Measurements from ENCODE around the gene PPP1R2. TPM values are rescaled to one million over a fixed set of nuclear protein-coding genes. Genes with fewer than 3 reads are reported as not detected.

Gene PPP1R2
- total and polyA plus RNA-seq, 2 donors (not counting 3 experiments of a cell fraction or from before 2014, with no cell fraction given): 19.9 to 37.3 TPM

GRCh38 chr3:195563317-195563716, 20.2 kb upstream of the PPP1R2 start:
- no peaks in the 10 kb centered on the region for H3K9me1 ChIP-seq (replicated peaks; ENCODE audit: control insufficient read depth, extremely low read depth, insufficient read depth, low read length)
- peaks cover 9% of the 10 kb centered on the region in 2 experiments for H3K27me3 ChIP-seq (ENCODE audit: control insufficient read depth in 2 of 2, insufficient read depth in 2 of 2, low read length in 2 of 2)
- no peaks in the 10 kb centered on the region for H3K79me2 ChIP-seq (ENCODE audit: control insufficient read depth, insufficient read depth, low read length)
- no peak for DNase-seq (ENCODE audit: low read depth, low spot score)
- intact Hi-C loops (cut with micrococcal nuclease) (no loop called here), dilution Hi-C loops (cut with MboI; ENCODE audit: extremely low pct_ligation_motif_present, low sequenced_read_pairs) (no loop called here)
- no peak overlapping the region for H3K9ac ChIP-seq (replicated peaks; ENCODE audit: extremely low read depth, insufficient read depth, low read length)
- no peaks in the 10 kb centered on the region for H3K9me3 ChIP-seq (replicated peaks; ENCODE audit: control insufficient read depth, insufficient read depth, low read length)
- POLR2A ChIA-PET: no interaction called here
- no peaks in the 10 kb centered on the region for H3K4me1 ChIP-seq (ENCODE audit: control insufficient read depth, extremely low read depth, insufficient read depth, low read length)
- no peak overlapping the region for H3K4me3 ChIP-seq (replicated peaks in 1 of 3; ENCODE audit: insufficient read depth in 1 of 3, low read depth in 1 of 3, low read length in 3 of 3)
- H3K27ac ChIP-seq (ENCODE audit: insufficient read depth, low read depth, low read length): no peak overlapping the region
- H2AFZ ChIP-seq (ENCODE audit: low read depth, low read length): no peak overlapping the region
- H3K36me3 ChIP-seq (ENCODE audit: control insufficient read depth in 2 of 2, extremely low read depth in 1 of 2, insufficient read depth in 2 of 2, low read length in 2 of 2): no peaks in the 10 kb centered on the region
- FAIRE-seq: no peak
- CTCF ChIA-PET: no interaction called here
- TF ChIP-seq, protein P1, sequence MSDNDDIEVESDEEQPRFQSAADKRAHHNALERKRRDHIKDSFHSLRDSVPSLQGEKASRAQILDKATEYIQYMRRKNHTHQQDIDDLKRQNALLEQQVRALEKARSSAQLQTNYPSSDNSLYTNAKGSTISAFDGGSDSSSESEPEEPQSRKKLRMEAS (IDR thresholded peaks at IDR 0.05; ENCODE audit: insufficient read depth, insufficient read length): no peak
- no peak for TF ChIP-seq EZH2 (IDR thresholded peaks at IDR 0.05; ENCODE audit: borderline replicate concordance, low read depth, low read length, severe bottlenecking)
- TF ChIP-seq FOS (IDR thresholded peaks at IDR 0.05; ENCODE audit: borderline replicate concordance, insufficient read depth, low read length): no peak
- TF ChIP-seq POLR2AphosphoS5 (IDR thresholded peaks at IDR 0.05; ENCODE audit: insufficient read depth, low read depth, low read length): no peak
- no peak for TF ChIP-seq JUN (IDR thresholded peaks at IDR 0.05; ENCODE audit: borderline replicate concordance, insufficient read depth, insufficient read length, low read depth)
- BruUV-seq (replicated peaks): no TSS peak
- no peaks in the 10 kb centered on the region for H4K20me1 ChIP-seq (replicated peaks; ENCODE audit: control insufficient read depth, extremely low read depth, insufficient read depth, low read length)
- no peak overlapping the region for H3K4me2 ChIP-seq (ENCODE audit: insufficient read depth, low read length)

GRCh38 chr3:195559723-195560409, 16.7 kb upstream of the PPP1R2 start:
- no peak for FAIRE-seq
- Histone ChIP-seq H3K36me3 (ENCODE audit: control insufficient read depth in 2 of 2, extremely low read depth in 1 of 2, insufficient read depth in 2 of 2, low read length in 2 of 2) (no peaks in the 10 kb centered on the region), H3K4me3 (replicated peaks in 1 of 3; ENCODE audit: insufficient read depth in 1 of 3, low read depth in 1 of 3, low read length in 3 of 3) (no peak overlapping the region), H3K9me3 (replicated peaks; ENCODE audit: control insufficient read depth, insufficient read depth, low read length) (no peaks in the 10 kb centered on the region), H3K79me2 (ENCODE audit: control insufficient read depth, insufficient read depth, low read length) (no peaks in the 10 kb centered on the region), H3K4me2 (ENCODE audit: insufficient read depth, low read length) (no peak overlapping the region), H3K27me3 (ENCODE audit: control insufficient read depth in 2 of 2, insufficient read depth in 2 of 2, low read length in 2 of 2) (peaks cover 2 to 21% of the 10 kb centered on the region in 2 experiments), H3K4me1 (ENCODE audit: control insufficient read depth, extremely low read depth, insufficient read depth, low read length) (no peaks in the 10 kb centered on the region), H3K9me1 (replicated peaks; ENCODE audit: control insufficient read depth, extremely low read depth, insufficient read depth, low read length) (no peaks in the 10 kb centered on the region), H2AFZ (ENCODE audit: low read depth, low read length) (no peak overlapping the region), H4K20me1 (replicated peaks; ENCODE audit: control insufficient read depth, extremely low read depth, insufficient read depth, low read length) (no peaks in the 10 kb centered on the region), H3K27ac (ENCODE audit: insufficient read depth, low read depth, low read length) (no peak overlapping the region), H3K9ac (replicated peaks; ENCODE audit: extremely low read depth, insufficient read depth, low read length) (no peak overlapping the region)
- POLR2A ChIA-PET: no interaction called here
- no peak for DNase-seq (ENCODE audit: low read depth, low spot score)
- no peak for TF ChIP-seq GATA2 (IDR thresholded peaks at IDR 0.05; ENCODE audit: insufficient read depth, insufficient read length, low read depth, low read length)
- no peak for TF ChIP-seq POLR2A (IDR thresholded peaks at IDR 0.05; ENCODE audit: low read depth, low read length)
- no peak for TF ChIP-seq CTCF (IDR thresholded peaks at IDR 0.05; ENCODE audit: extremely low read depth in 1 of 2, insufficient read depth in 1 of 2, low read depth in 1 of 2, low read length in 2 of 2)
- TF ChIP-seq JUN (IDR thresholded peaks at IDR 0.05; ENCODE audit: borderline replicate concordance, insufficient read depth, insufficient read length, low read depth): no peak
- BruUV-seq (replicated peaks): no TSS peak
- CTCF ChIA-PET: no interaction called here
- dilution Hi-C loops (cut with MboI; ENCODE audit: extremely low pct_ligation_motif_present, low sequenced_read_pairs): no loop called here
- intact Hi-C loops (cut with micrococcal nuclease): no loop called here
